Gastrocnemius medialis (tissue), 4 donors: ENCODE results near the gene RAD51D. TPM values are rescaled to one million over a fixed set of nuclear protein-coding genes. Genes with fewer than 3 reads are reported as not detected.
"Not testable (repeated sequence)": the region's sequence is repeated elsewhere in the genome, so short reads cannot be mapped to it uniquely, and the experiment has no call there.

Source experiments
- ATAC-seq, 2 donors: fragments of 150-250 bp; one replicate each; pipeline ENCODE4 v1.9.1; 2016
- DNase-seq, 2 donors: peaks; one replicate each; pipeline ENCODE4 v3.0.0-alpha.2; 2019
- H3K27ac ChIP-seq, 4 donors: fragments of 200-600 bp; sonication (generic); 1 replicate in 1 of 4; 2 replicates in 3 of 4; pipeline ENCODE4 v1.5.1; 2016 to 2018; ENCODE audit warnings: mild to moderate bottlenecking in 2 of 4, moderate library complexity in 1 of 4
- H3K27me3 ChIP-seq, 3 donors: fragments of 200-600 bp; sonication (generic) in 2 of 3; 1 replicate in 1 of 3; 2 replicates in 2 of 3; pipeline versions ENCODE4 v1.5.1 to v1.6.0; 2016 to 2019; ENCODE audit warnings: mild to moderate bottlenecking in 1 of 3, moderate library complexity in 1 of 3
- H3K36me3 ChIP-seq, 2 donors: fragments of 200-600 bp; sonication (generic) in 1 of 2; one replicate each; pipeline ENCODE4 v1.5.1; 2017 to 2018
- H3K4me1 ChIP-seq, 2 donors: fragments of 200-600 bp; sonication (generic) in 1 of 2; one replicate each; pipeline ENCODE4 v1.5.1; 2016 to 2017; ENCODE audit warnings: mild to moderate bottlenecking in 2 of 2
- H3K4me3 ChIP-seq, 4 donors: fragments of 200-600 bp; sonication (generic) in 3 of 4; 1 replicate in 1 of 4; 2 replicates in 3 of 4; pipeline ENCODE4 v1.5.1; 2016 to 2019; ENCODE audit warnings: mild to moderate bottlenecking in 2 of 4
- H3K9me3 ChIP-seq, 3 donors: fragments of 200-600 bp; sonication (generic) in 2 of 3; 1 replicate in 1 of 3; 2 replicates in 2 of 3; pipeline ENCODE4 v1.5.1; 2016 to 2019
- POLR2A ChIP-seq, 2 donors: fragments of 450-650 bp; IDR thresholded peaks; one replicate each; pipeline ENCODE4 v1.6.1; 2017; ENCODE audit warnings: antibody characterized with exemption in 2 of 2, mild to moderate bottlenecking in 2 of 2, moderate library complexity in 2 of 2
- in situ Hi-C, 4 donors: fragments of 200-750 bp; cut with MboI; loops; one replicate each; pipeline versions ENCODE4 v1.15.0 to v1.8.0; 2017; ENCODE audit warnings: low sequenced_read_pairs in 4 of 4
- intact Hi-C: fragments of 100-400 bp; cut with DNase I; formaldehyde crosslinking; loops from one replicate; pipeline ENCODE4 v1.15.1; 2023; ENCODE audit warnings: low total_unique reads
- total RNA-seq, 4 donors: library from RNA; depleted of rRNA; stranded (reverse); fragments of >200 nt; gene quantifications; one replicate each; pipeline versions ENCODE4 v1.1.0 to v1.2.3, GENCODE V29; 2016
- TF ChIP-seq, protein P1 (sequence below), 5 experiments: fragments of 450-650 bp in 3 of 5; fragments of 200-600 bp in 2 of 5; sonication (generic) in 2 of 5; IDR thresholded peaks in 4 of 5; conservative IDR thresholded peaks in 1 of 5; 1 replicate in 4 of 5; 2 replicates in 1 of 5; pipeline ENCODE4 v1.5.1; 2016 to 2019; ENCODE audit warnings: antibody characterized with exemption in 5 of 5, mild to moderate bottlenecking in 3 of 5, moderate library complexity in 3 of 5

Gene RAD51D
- total RNA-seq, 4 donors from 2014 or later, result 2.5 to 5.2 (median 2.8) TPM

DNA sequence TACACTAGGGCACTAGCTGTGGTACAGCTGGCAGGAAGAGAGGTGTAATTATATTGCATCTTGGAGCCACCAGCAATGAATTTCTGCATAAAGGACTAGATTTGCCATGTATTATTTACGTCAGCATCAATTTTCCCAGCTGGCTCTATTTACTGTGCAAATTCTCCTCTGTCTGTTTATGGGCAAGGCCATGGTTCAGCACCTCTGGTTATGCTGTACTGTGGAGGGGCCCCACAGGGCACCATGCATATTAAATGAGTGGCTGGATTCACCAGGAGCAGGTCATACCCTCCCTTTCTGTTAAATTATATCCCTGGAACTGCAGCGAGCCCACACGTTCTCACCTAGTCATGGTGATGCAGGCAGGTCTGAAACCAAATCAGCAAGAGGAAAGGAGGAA, 19.8 kb downstream of the RAD51D start:
- no peak for TF ChIP-seq POLR2A (IDR thresholded peaks at IDR 0.05)
- TF ChIP-seq, protein P1, sequence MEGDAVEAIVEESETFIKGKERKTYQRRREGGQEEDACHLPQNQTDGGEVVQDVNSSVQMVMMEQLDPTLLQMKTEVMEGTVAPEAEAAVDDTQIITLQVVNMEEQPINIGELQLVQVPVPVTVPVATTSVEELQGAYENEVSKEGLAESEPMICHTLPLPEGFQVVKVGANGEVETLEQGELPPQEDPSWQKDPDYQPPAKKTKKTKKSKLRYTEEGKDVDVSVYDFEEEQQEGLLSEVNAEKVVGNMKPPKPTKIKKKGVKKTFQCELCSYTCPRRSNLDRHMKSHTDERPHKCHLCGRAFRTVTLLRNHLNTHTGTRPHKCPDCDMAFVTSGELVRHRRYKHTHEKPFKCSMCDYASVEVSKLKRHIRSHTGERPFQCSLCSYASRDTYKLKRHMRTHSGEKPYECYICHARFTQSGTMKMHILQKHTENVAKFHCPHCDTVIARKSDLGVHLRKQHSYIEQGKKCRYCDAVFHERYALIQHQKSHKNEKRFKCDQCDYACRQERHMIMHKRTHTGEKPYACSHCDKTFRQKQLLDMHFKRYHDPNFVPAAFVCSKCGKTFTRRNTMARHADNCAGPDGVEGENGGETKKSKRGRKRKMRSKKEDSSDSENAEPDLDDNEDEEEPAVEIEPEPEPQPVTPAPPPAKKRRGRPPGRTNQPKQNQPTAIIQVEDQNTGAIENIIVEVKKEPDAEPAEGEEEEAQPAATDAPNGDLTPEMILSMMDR (IDR thresholded peaks at IDR 0.05 in 4 of 5, conservative IDR thresholded peaks at IDR 0.05 in 1 of 5), result no peak
- no peak for ATAC-seq
- DNase-seq, result no peak
- no peak overlapping the region for H3K4me3 ChIP-seq
- H3K36me3 ChIP-seq, result peaks cover 0 to 32% of the 10 kb centered on the region in 2 donors
- intact Hi-C loops (no loop called here), in situ Hi-C loops (loop anchor here in 3 of 4 donors (10.0 to 25.0 kb wide), 5 partner anchors 95 to 563 kb away; partner anchors contain the start of gene LIG3 (in 1 of the 3))
- no peaks in the 10 kb centered on the region for H3K27me3 ChIP-seq
- H3K4me1 ChIP-seq, result no peaks in the 10 kb centered on the region
- no peak overlapping the region for H3K27ac ChIP-seq
- H3K9me3 ChIP-seq, result no peaks in the 10 kb centered on the region

DNA sequence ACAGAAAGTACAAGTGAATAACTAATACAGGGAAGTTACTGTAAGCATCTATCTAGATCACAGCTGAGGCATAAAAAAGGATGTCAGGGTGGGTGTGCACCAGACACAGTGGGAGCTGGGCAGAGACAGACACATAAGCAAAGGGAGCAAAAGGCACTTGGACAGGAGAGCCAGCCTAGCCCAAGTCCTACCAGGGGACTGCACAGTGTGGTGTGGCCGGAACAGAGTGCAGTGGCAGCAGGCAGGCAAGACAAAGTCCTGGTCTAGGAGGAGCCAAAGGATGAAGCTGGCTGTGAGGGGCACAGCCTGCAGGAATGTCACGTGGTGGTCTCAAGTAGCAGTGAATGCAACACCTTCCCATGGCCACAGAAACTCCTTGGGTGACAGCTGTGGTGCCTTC, 21.9 kb downstream of the RAD51D start:
- H3K36me3 ChIP-seq, result peaks cover 0 to 25% of the 10 kb centered on the region in 2 donors
- H3K9me3 ChIP-seq, result no peaks in the 10 kb centered on the region
- ATAC-seq, result no peak
- H3K27me3 ChIP-seq, result no peaks in the 10 kb centered on the region
- intact Hi-C loops, result no loop called here
- no peak overlapping the region for H3K27ac ChIP-seq
- no peak for DNase-seq
- TF ChIP-seq POLR2A (IDR thresholded peaks at IDR 0.05), result no peak
- TF ChIP-seq, protein P1 (IDR thresholded peaks at IDR 0.05 in 4 of 5, conservative IDR thresholded peaks at IDR 0.05 in 1 of 5), result no peak
- in situ Hi-C loops, result loop anchor here in 3 of 4 donors (10.0 to 25.0 kb wide), 3 partner anchors 93 to 110 kb away; partner anchors contain the start of gene LIG3 (in 1 of the 3)
- no peak overlapping the region for H3K4me3 ChIP-seq
- no peaks in the 10 kb centered on the region for H3K4me1 ChIP-seq

DNA sequence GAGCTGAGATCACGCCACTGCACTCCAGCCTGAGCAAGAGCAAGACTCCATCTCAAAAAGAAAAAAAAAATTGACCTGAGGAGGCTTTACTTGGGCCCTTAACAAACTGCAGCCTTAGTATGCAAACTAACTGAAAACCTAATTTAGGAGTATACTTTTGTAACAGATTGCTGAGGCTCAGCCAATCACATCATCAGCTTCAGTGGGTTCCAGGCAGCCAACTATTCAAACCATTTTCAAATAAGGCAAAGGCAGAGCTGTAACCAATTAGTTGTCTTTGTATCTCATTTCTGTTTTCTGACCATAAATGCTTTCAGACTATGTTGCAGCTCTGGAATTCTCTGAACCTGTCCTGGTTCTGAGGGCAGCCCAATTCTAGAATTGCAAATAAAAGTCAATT, 23.9 kb downstream of the RAD51D start:
- Histone ChIP-seq H3K9me3 (no peaks in the 10 kb centered on the region), H3K36me3 (peaks cover 0 to 13% of the 10 kb centered on the region in 2 donors), H3K4me1 (no peaks in the 10 kb centered on the region), H3K27me3 (no peaks in the 10 kb centered on the region), H3K27ac (no peak overlapping the region), H3K4me3 (no peak overlapping the region)
- ATAC-seq (no peak), DNase-seq (no peak)
- TF ChIP-seq POLR2A (IDR thresholded peaks at IDR 0.05), result no peak
- TF ChIP-seq, protein P1 (IDR thresholded peaks at IDR 0.05 in 4 of 5, conservative IDR thresholded peaks at IDR 0.05 in 1 of 5), result no peak
- intact Hi-C loops, result no loop called here
- in situ Hi-C loops, result loop anchor here in 3 of 4 donors (10.0 to 25.0 kb wide), 3 partner anchors 91 to 108 kb away; partner anchors contain the start of gene LIG3 (in 1 of the 3)

DNA sequence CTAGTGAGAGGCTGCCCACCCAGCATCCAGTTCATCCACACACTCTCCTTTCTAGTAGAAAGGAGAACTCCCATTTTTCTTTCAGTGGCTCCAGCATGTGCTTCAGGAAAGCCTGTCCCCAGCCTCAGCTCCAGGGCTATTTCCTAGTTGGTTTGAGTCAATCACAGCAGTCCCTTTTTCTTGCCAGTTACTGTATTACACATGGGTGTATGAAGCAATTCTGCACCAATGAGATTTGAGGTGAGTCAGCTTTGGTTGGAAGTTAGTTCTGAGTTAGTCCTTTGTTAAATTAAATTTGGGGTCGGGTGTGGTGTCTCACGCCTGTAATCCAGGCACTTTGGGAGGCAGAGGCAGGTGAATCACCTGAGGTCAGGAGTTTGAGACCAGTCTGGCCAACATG, 24.8 kb downstream of the RAD51D start:
- Histone ChIP-seq H3K4me3 (no peak overlapping the region), H3K27me3 (no peaks in the 10 kb centered on the region), H3K36me3 (peaks cover 0 to 5% of the 10 kb centered on the region in 2 donors), H3K9me3 (no peaks in the 10 kb centered on the region), H3K4me1 (no peaks in the 10 kb centered on the region), H3K27ac (no peak overlapping the region)
- ATAC-seq (no peak), DNase-seq (no peak)
- TF ChIP-seq, protein P1 (IDR thresholded peaks at IDR 0.05 in 4 of 5, conservative IDR thresholded peaks at IDR 0.05 in 1 of 5), result no peak
- no peak for TF ChIP-seq POLR2A (IDR thresholded peaks at IDR 0.05)
- intact Hi-C loops, result no loop called here
- in situ Hi-C loops, result loop anchor here in 3 of 4 donors (10.0 to 25.0 kb wide), 3 partner anchors 90 to 108 kb away; partner anchors contain the start of gene LIG3 (in 1 of the 3)

DNA sequence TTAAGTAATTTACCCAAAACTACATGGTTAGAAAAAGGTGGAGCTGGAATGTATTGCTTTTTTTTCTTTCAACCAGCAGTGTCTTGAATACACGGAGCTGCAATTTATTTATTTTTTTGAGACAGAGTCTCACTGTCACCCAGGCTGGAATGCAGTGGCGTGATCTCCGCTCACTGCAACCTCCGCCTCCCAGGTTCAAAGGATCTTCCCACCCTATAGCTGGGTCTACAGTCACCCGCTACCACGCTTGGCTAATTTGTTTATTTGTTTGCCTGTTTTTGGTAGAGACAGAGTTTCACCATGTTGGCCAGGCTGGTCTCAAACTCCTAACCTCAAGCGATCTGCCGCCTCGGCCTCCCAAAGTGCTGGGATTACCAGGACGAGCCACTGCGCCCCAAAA, 29.0 kb downstream of the RAD51D start:
- peaks cover 6 to 14% of the 10 kb centered on the region in 2 donors for H3K4me1 ChIP-seq
- H3K27ac ChIP-seq, intact Hi-C loops, H3K27me3 ChIP-seq, H3K9me3 ChIP-seq, ATAC-seq, DNase-seq, H3K4me3 ChIP-seq, H3K36me3 ChIP-seq: not testable (repeated sequence)
- in situ Hi-C loops, result loop anchor here in 3 of 4 donors (10.0 to 25.0 kb wide), 3 partner anchors 86 to 103 kb away; partner anchors contain the start of gene LIG3 (in 1 of the 3)
